ENCODE results near the gene MAP3K8.
"Not testable (repeated sequence)": the region's sequence is repeated elsewhere in the genome, so short reads cannot be mapped to it uniquely, and the experiment has no call there.

MAP3K8 gene

DNA sequence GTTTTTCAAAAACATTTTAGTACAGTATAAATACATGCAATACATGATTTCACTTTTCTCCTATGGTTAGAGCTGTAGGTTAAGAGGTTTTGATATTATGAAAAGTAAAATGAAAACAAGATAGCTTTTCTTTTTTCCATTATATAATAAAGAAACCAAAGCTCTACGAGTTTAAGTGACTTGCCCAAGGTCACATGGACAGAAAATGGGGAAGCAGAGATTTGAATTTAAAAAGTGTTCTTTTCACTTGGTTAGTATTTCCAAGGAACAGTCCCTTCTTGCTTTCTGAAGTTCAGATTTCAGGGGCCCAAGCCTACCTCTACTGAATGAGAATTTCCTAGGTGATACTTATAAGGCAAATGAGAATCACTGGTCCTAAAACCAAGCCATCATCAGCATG is 13.2 kb upstream of the MAP3K8 start:
- H3K4me3 ChIP-seq (ENCODE audit: low read length): no peak overlapping the region
- DNase-seq (ENCODE audit: low read depth): no peak
- TF ChIP-seq CTCF (conservative IDR thresholded peaks at IDR 0.05; ENCODE audit: low read length): no peak

- H3K4me3 ChIP-seq (ENCODE audit: low read length): no peak overlapping the region
- DNase-seq (ENCODE audit: low read depth): no peak
- TF ChIP-seq CTCF (conservative IDR thresholded peaks at IDR 0.05; ENCODE audit: low read length): no peak
These were observed 11.8 kb upstream of the MAP3K8 start for GRCh38 chr10:30422151-30422695.

DNA sequence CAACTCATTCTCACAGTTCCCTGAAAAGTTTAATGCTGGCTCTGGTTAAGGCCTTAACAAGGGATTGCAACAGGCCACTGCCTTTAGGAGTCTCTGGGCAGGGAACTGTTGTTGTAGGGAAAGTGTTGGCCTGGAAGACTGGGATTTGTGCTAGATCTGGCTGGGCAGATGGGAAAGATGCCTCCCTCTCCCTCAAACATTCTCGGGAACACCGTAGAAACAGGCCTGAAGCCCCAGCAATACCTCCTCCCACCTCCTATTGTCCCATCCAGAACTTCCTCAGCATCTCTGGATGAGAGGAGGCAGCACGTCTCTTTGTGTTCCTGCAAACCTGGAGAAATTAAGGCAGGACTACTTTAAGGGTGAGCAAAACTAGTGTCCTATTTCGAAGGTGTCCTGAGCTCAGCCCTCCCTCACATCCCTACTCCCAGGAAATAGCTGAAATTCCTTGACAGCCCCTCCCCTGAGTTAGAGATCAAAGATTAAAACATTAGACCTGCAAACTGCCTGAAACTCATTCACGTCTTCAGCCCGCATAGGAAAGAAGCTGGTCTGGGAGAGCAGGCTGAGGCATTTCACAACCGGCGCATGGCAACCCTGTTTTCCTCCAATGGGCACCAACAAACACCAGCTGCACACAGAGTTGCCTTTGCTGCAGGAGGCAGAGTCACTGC is 10.9 kb upstream of the MAP3K8 start:
- no peak overlapping the region for H3K4me3 ChIP-seq (ENCODE audit: low read length)
- peak; percentile 77 for DNase-seq (ENCODE audit: low read depth)
- no peak for TF ChIP-seq CTCF (conservative IDR thresholded peaks at IDR 0.05; ENCODE audit: low read length)

DNA sequence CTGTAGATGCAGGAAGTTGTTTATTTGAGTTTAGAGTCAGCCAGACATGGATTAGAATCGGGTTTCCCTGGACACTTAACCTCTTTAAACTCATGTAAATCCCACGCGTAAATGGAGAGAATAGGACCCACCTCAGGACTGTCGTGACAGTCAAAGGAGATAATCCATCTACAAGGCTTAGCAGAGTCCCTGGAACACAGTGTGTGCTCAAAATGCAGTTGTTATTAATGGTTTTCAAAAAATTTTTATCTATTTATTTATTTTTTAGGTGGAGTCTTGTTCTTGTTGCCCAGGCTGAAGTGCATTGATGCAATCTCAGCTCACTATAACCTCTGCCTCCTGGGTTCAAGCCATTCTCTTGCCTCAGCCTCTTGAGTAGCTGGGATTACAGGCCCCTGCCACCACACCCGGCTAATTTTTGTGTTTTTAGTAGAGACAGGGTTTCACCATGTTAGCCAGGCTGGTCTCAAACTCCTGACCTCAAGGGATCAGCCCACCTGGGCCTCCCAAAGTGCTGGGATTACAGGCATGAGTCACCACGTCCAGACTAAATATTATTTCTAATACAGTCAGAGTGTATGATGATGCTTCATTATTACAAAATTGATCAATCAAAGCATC is 10.2 kb upstream of the MAP3K8 start:
- not testable (repeated sequence) for DNase-seq (ENCODE audit: low read depth); H3K4me3 ChIP-seq (ENCODE audit: low read length)

GRCh38 chr10:30425336-30426075 is 8.5 kb upstream of the MAP3K8 start:
- no peak overlapping the region for H3K4me3 ChIP-seq (ENCODE audit: low read length)
- DNase-seq (ENCODE audit: low read depth): no peak
- TF ChIP-seq CTCF (conservative IDR thresholded peaks at IDR 0.05; ENCODE audit: low read length): no peak

GRCh38 chr10:30430544-30431298 is 3.3 kb upstream of the MAP3K8 start:
- TF ChIP-seq CTCF (conservative IDR thresholded peaks at IDR 0.05; ENCODE audit: low read length): no peak
- no peak overlapping the region for H3K4me3 ChIP-seq (ENCODE audit: low read length)
- no peak for DNase-seq (ENCODE audit: low read depth)

DNA sequence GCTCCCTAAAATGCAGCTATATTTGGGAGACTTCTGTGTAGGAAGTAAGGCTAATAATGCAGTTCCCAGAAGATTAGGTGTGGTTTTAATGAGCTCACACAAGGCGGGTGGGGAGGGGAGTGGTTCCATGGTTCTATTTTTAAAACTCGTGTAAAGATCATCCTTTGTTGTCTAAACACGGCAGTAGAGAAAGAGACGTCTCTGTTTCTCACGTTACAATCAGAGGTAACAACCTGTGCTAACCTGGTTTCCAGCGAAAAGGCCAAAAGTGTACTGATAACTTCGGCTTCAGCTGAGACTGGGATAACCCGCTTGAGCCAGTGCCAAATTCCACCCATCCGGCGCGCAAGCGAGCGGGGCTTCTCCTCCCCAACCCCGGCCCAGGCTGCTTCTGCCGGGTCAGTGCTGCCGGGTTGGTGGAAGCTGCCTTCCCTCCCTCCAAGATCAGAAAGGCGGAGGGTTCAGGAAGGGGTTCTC is 2.5 kb upstream of the MAP3K8 start:
- no peak for DNase-seq (ENCODE audit: low read depth)
- no peak for TF ChIP-seq CTCF (conservative IDR thresholded peaks at IDR 0.05; ENCODE audit: low read length)
- H3K4me3 ChIP-seq (ENCODE audit: low read length): no peak overlapping the region

Measured in AG10803 (cell line).